Panc1 (cell line): ENCODE data around the gene PROKR1. TPM values are rescaled to one million over a fixed set of nuclear protein-coding genes. Genes with fewer than 3 reads are reported as not detected.

Experiments
- ATAC-seq: fragments of 200-7000 bp; cut with Tn5 transposase; 2 replicates; pipeline ENCODE4 v1.9.1; 2020; ENCODE audit warnings: mild to moderate bottlenecking, moderate library complexity
- BruUV-seq: library from RNA; stranded (reverse); fragments of 400-500 nt; replicated peaks from 2 replicates; lab custom pipeline; 2021; lab: Mats Ljungman, UMichigan
- CTCF ChIA-PET: fragments of 300-600 bp; sonication (Branson Sonifier 250); formaldehyde crosslinking; loops from one replicate; lab custom pipeline; 2022; ENCODE audit warnings: antibody characterized with exemption; lab: Charles Lee
- POLR2A ChIA-PET: fragments of 300-600 bp; sonication (Branson Sonifier 250); formaldehyde crosslinking; loops from one replicate; lab custom pipeline; 2022; ENCODE audit warnings: antibody characterized with exemption; lab: Charles Lee
- DNase-seq: peaks from one replicate; pipeline ENCODE4 v3.0.0-alpha.2; 2010; ENCODE audit warnings: low read depth, low spot score
- H3K27ac ChIP-seq: 2 replicates; pipeline ENCODE4 v1.5.1; 2011; ENCODE audit warnings: mild to moderate bottlenecking, low read length, inconsistent platforms
- H3K27me3 ChIP-seq: fragments of 200-500 bp; sonication (Bioruptor generic); 2 replicates; pipeline ENCODE4 v1.6.0; 2014; ENCODE audit warnings: low read length, inconsistent platforms; ENCODE audit not compliant: control insufficient read depth, insufficient read depth
- H3K36me3 ChIP-seq: fragments of 200-500 bp; sonication (Bioruptor generic); 2 replicates; pipeline ENCODE4 v1.5.1; 2014; ENCODE audit warnings: inconsistent platforms, mild to moderate bottlenecking, low read length, moderate library complexity; ENCODE audit not compliant: control insufficient read depth, insufficient read depth
- H3K4me1 ChIP-seq: 2 replicates; pipeline ENCODE4 v1.5.1; 2011; ENCODE audit warnings: inconsistent platforms, mild to moderate bottlenecking, low read length, moderate library complexity; ENCODE audit not compliant: control insufficient read depth, insufficient read depth
- H3K4me3 ChIP-seq, 2 experiments: 2 replicates each; pipeline ENCODE4 v1.5.1; 2011 to 2012; ENCODE audit warnings: low read depth in 2 of 2, low read length in 2 of 2, mild to moderate bottlenecking in 2 of 2, inconsistent platforms in 1 of 2, moderate library complexity in 1 of 2
- H3K9me3 ChIP-seq: fragments of 200-500 bp; sonication (Bioruptor generic); 2 replicates; pipeline ENCODE4 v1.5.1; 2014; ENCODE audit warnings: low read depth, mild to moderate bottlenecking, inconsistent platforms, low read length, moderate library complexity; ENCODE audit not compliant: control insufficient read depth, insufficient read depth
- CTCF ChIP-seq: fragments of 450-650 bp; IDR thresholded peaks from 2 replicates; pipeline ENCODE4 v1.5.1; 2017; ENCODE audit warnings: mild to moderate bottlenecking
- POLR2AphosphoS5 ChIP-seq: IDR thresholded peaks from 2 replicates; pipeline ENCODE4 v1.6.1; 2012; ENCODE audit warnings: mild to moderate bottlenecking, low read depth, low read length, moderate library complexity
- REST ChIP-seq, 2 experiments: IDR thresholded peaks; 2 replicates each; pipeline ENCODE4 v1.6.1; 2011 to 2012; ENCODE audit warnings: low read depth in 2 of 2, control low read depth in 1 of 2, low read length in 1 of 2, mild to moderate bottlenecking in 1 of 2, moderate library complexity in 1 of 2; ENCODE audit not compliant: insufficient read depth in 1 of 2
- SIN3A ChIP-seq: IDR thresholded peaks from 2 replicates; pipeline ENCODE4 v1.6.1; 2012; ENCODE audit warnings: low read depth, mild to moderate bottlenecking, low read length, moderate library complexity, borderline replicate concordance; ENCODE audit not compliant: insufficient read depth
- TCF7L2 ChIP-seq: IDR thresholded peaks from 2 replicates; pipeline ENCODE4 v1.6.1; 2011; ENCODE audit warnings: mild to moderate bottlenecking, low read depth, low read length, inconsistent platforms
- in situ Hi-C: cut with HindIII; loops from 2 replicates; pipeline ENCODE4 v1.10.0; 2016; ENCODE audit warnings: low sequenced_read_pairs, low pct_unique_long_range_greater_than_20kb
- intact Hi-C: fragments of 100-400 bp; cut with micrococcal nuclease; formaldehyde crosslinking; loops from one replicate; pipeline ENCODE4 v1.10.0; 2022; ENCODE audit not compliant: unreplicated experiment
- total RNA-seq: library from RNA; stranded (reverse); gene quantifications from one replicate; pipeline ENCODE4 v1.2.1, GENCODE V29; 2021; ENCODE audit not compliant: unreplicated experiment

PROKR1 gene
- total RNA-seq, 1 experiment from 2014 or later = not detected

GRCh38 chr2:68662466-68662865 is 19.1 kb downstream of the PROKR1 start:
- ChIA-PET POLR2A (no interaction called here), CTCF (no interaction called here)
- H3K27ac ChIP-seq = no peak overlapping the region
- H3K4me3 ChIP-seq = no peak overlapping the region
- TF ChIP-seq TCF7L2 = no peak
- no peak for TF ChIP-seq POLR2AphosphoS5
- no peak for TF ChIP-seq REST (IDR thresholded peaks at IDR 0.05; ENCODE audit: insufficient read depth in 1 of 2, low read depth in 2 of 2, low read length in 1 of 2)
- TF ChIP-seq CTCF = no peak
- no peaks in the 10 kb centered on the region for H3K36me3 ChIP-seq
- peaks cover 23% of the 10 kb centered on the region for H3K27me3 ChIP-seq
- intact Hi-C loops (no loop called here), in situ Hi-C loops (no loop called here)
- no peaks in the 10 kb centered on the region for H3K4me1 ChIP-seq
- ATAC-seq (no peak), DNase-seq (no peak)
- H3K9me3 ChIP-seq = no peaks in the 10 kb centered on the region
- no TSS peak for BruUV-seq

- in situ Hi-C loops = no loop called here
- TF ChIP-seq POLR2AphosphoS5 (no peak), SIN3A (no peak), TCF7L2 (no peak), CTCF (no peak), REST (IDR thresholded peaks at IDR 0.05; ENCODE audit: insufficient read depth in 1 of 2, low read depth in 2 of 2, low read length in 1 of 2) (no peak)
- Histone ChIP-seq H3K36me3 (no peaks in the 10 kb centered on the region), H3K4me3 (no peak overlapping the region), H3K9me3 (no peaks in the 10 kb centered on the region), H3K4me1 (no peaks in the 10 kb centered on the region), H3K27me3 (peaks cover 14% of the 10 kb centered on the region), H3K27ac (no peak overlapping the region)
- no peak for ATAC-seq
- DNase-seq = no peak
- intact Hi-C loops = no loop called here
- CTCF ChIA-PET = no interaction called here
- POLR2A ChIA-PET = no interaction called here
- BruUV-seq = no TSS peak
These were observed 20.2 kb downstream of the PROKR1 start for GRCh38 chr2:68663371-68664156.
